IMR-90 (cell line): ENCODE measurements around the gene CSRNP3. TPM values are rescaled to one million over a fixed set of nuclear protein-coding genes. Genes with fewer than 3 reads are reported as not detected.

ENCODE experiments used
- ATAC-seq: fragments of 200-7000 bp; cut with Tn5 transposase; 2 replicates; pipeline ENCODE4 v1.9.1; 2020; ENCODE audit warnings: low read depth, mild to moderate bottlenecking, moderate library complexity
- BruUV-seq: library from RNA; stranded (reverse); fragments of 400-500 nt; replicated peaks from 2 replicates; lab custom pipeline; 2021; lab: Mats Ljungman, UMichigan
- CTCF ChIA-PET: fragments of 300-600 bp; formaldehyde crosslinking; extraction: SDS; loops from one replicate; lab custom pipeline; 2021; ENCODE audit warnings: antibody characterized with exemption; lab: Yijun Ruan, JAX
- POLR2A ChIA-PET: fragments of 300-600 bp; sonication (Branson Sonifier 250); formaldehyde crosslinking; loops from one replicate; lab custom pipeline; 2022; ENCODE audit warnings: antibody characterized with exemption; ENCODE audit not compliant: unreplicated experiment; lab: Charles Lee
- DNase-seq: peaks from one replicate; pipeline ENCODE4 v3.0.0; 2013
- H2AFZ ChIP-seq: replicated peaks from 2 replicates; pipeline ENCODE3; 2013; ENCODE audit warnings: low read length, mild to moderate bottlenecking; ENCODE audit not compliant: poor library complexity
- H2AK5ac ChIP-seq: 2 replicates; pipeline ENCODE4 v1.6.1; 2013; ENCODE audit warnings: low read depth, low read length, inconsistent platforms
- H2AK9ac ChIP-seq: replicated peaks from 2 replicates; pipeline ENCODE3; 2013; ENCODE audit warnings: mild to moderate bottlenecking, low read depth, low read length, moderate library complexity; ENCODE audit not compliant: poor library complexity
- H2BK120ac ChIP-seq: 2 replicates; pipeline ENCODE4 v1.6.1; 2013; ENCODE audit warnings: low read depth, low read length, inconsistent platforms
- H2BK15ac ChIP-seq: 3 replicates; pipeline ENCODE4 v1.6.1; 2013; ENCODE audit warnings: low read depth, low read length, inconsistent platforms
- H2BK20ac ChIP-seq: 2 replicates; pipeline ENCODE4 v1.6.1; 2013; ENCODE audit warnings: low read depth, mild to moderate bottlenecking, inconsistent platforms, low read length, moderate library complexity
- H2BK5ac ChIP-seq: 2 replicates; pipeline ENCODE4 v1.6.1; 2013; ENCODE audit warnings: mild to moderate bottlenecking, low read depth, low read length, inconsistent platforms; ENCODE audit not compliant: poor library complexity, severe bottlenecking
- H3K14ac ChIP-seq: replicated peaks from 2 replicates; pipeline ENCODE4 v1.6.1; 2013; ENCODE audit warnings: low read depth, low read length, inconsistent platforms
- H3K18ac ChIP-seq: 2 replicates; pipeline ENCODE4 v1.6.1; 2013; ENCODE audit warnings: low read depth, low read length, control low read depth
- H3K23ac ChIP-seq: 2 replicates; pipeline ENCODE4 v1.6.1; 2013; ENCODE audit warnings: low read depth, low read length, inconsistent platforms
- H3K27ac ChIP-seq: 2 replicates; pipeline ENCODE4 v1.5.1; 2013; ENCODE audit warnings: mild to moderate bottlenecking, control low read depth, low read length; ENCODE audit not compliant: insufficient read depth
- H3K27me3 ChIP-seq: 2 replicates; pipeline ENCODE4 v1.6.1; 2013; ENCODE audit warnings: low read length; ENCODE audit not compliant: control insufficient read depth, insufficient read depth
- H3K36me3 ChIP-seq: 2 replicates; pipeline ENCODE4 v1.6.1; 2013; ENCODE audit warnings: low read length, mixed read lengths; ENCODE audit not compliant: control insufficient read depth, insufficient read depth
- H3K4ac ChIP-seq: 2 replicates; pipeline ENCODE4 v1.6.1; 2013; ENCODE audit warnings: low read depth, low read length, inconsistent platforms
- H3K4me1 ChIP-seq: 2 replicates; pipeline ENCODE4 v1.6.1; 2013; ENCODE audit warnings: low read length, mixed read lengths; ENCODE audit not compliant: control insufficient read depth, insufficient read depth
- H3K4me2 ChIP-seq: 2 replicates; pipeline ENCODE4 v1.6.1; 2013; ENCODE audit warnings: low read depth, mild to moderate bottlenecking, control low read depth, low read length, moderate library complexity
- H3K4me3 ChIP-seq: 2 replicates; pipeline ENCODE4 v1.5.1; 2013; ENCODE audit warnings: low read depth, mild to moderate bottlenecking, control low read depth, low read length, moderate library complexity; ENCODE audit not compliant: insufficient read depth
- H3K56ac ChIP-seq: 2 replicates; pipeline ENCODE4 v1.6.1; 2013; ENCODE audit warnings: low read length, inconsistent platforms; ENCODE audit not compliant: insufficient read depth; ENCODE audit errors: extremely low read depth
- H3K79me1 ChIP-seq, 2 experiments: 2 replicates each; pipeline ENCODE4 v1.6.1; 2013; ENCODE audit warnings: low read length in 2 of 2, inconsistent platforms in 1 of 2, low read depth in 1 of 2
- H3K9ac ChIP-seq: 2 replicates; pipeline ENCODE4 v1.6.1; 2013; ENCODE audit warnings: low read depth, low read length, control low read depth
- H3K9me1 ChIP-seq: 2 replicates; pipeline ENCODE4 v1.6.1; 2013; ENCODE audit warnings: low read length, inconsistent platforms; ENCODE audit not compliant: insufficient read depth
- H3K9me3 ChIP-seq: 2 replicates; pipeline ENCODE4 v1.6.1; 2013; ENCODE audit warnings: low read length; ENCODE audit not compliant: control insufficient read depth, insufficient read depth
- H4K20me1 ChIP-seq: 2 replicates; pipeline ENCODE4 v1.6.1; 2013; ENCODE audit warnings: low read length, inconsistent platforms; ENCODE audit not compliant: insufficient read depth
- H4K5ac ChIP-seq: 2 replicates; pipeline ENCODE4 v1.6.1; 2013; ENCODE audit warnings: mild to moderate bottlenecking, low read depth, low read length, control low read depth
- H4K8ac ChIP-seq, 2 experiments: 2 replicates each; pipeline ENCODE4 v1.6.1; 2013; ENCODE audit warnings: low read depth in 2 of 2, low read length in 2 of 2, control low read depth in 1 of 2, inconsistent platforms in 1 of 2
- H4K91ac ChIP-seq: 2 replicates; pipeline ENCODE4 v1.6.1; 2013; ENCODE audit warnings: low read depth, low read length, inconsistent platforms; ENCODE audit not compliant: insufficient read depth
- BHLHE40 ChIP-seq: fragments of 150-350 bp; IDR thresholded peaks from 2 replicates; pipeline ENCODE4 v1.6.1; 2016; ENCODE audit warnings: mild to moderate bottlenecking, low read depth, low read length
- CEBPB ChIP-seq: IDR thresholded peaks from 2 replicates; pipeline ENCODE4 v1.6.1; 2012; ENCODE audit warnings: low read depth, low read length, improper control_type of control experiment
- CHD1 ChIP-seq: IDR thresholded peaks from 2 replicates; pipeline ENCODE4 v1.6.1; 2012; ENCODE audit warnings: low read depth, low read length, improper control_type of control experiment
- FOS ChIP-seq: fragments of 150-350 bp; IDR thresholded peaks from 2 replicates; pipeline ENCODE4 v1.6.1; 2016; ENCODE audit warnings: low read depth, low read length
- MAFK ChIP-seq: IDR thresholded peaks from 2 replicates; pipeline ENCODE4 v1.6.1; 2012; ENCODE audit warnings: low read depth, low read length, improper control_type of control experiment
- MAZ ChIP-seq: IDR thresholded peaks from 2 replicates; pipeline ENCODE4 v1.6.1; 2012; ENCODE audit warnings: low read depth, mild to moderate bottlenecking, low read length, improper control_type of control experiment, moderate library complexity, borderline replicate concordance
- MXI1 ChIP-seq: IDR thresholded peaks from 2 replicates; pipeline ENCODE4 v1.6.1; 2012; ENCODE audit warnings: low read depth, mild to moderate bottlenecking, low read length, moderate library complexity, borderline replicate concordance
- NFE2L2 ChIP-seq: fragments of 150-350 bp; IDR thresholded peaks from 2 replicates; pipeline ENCODE4 v1.6.1; 2016; ENCODE audit warnings: low read depth, mild to moderate bottlenecking, low read length
- POLR2A ChIP-seq: IDR thresholded peaks from 2 replicates; pipeline ENCODE4 v1.6.1; 2012; ENCODE audit warnings: mild to moderate bottlenecking, low read depth, low read length
- RAD21 ChIP-seq: IDR thresholded peaks from 2 replicates; pipeline ENCODE4 v1.6.1; 2012; ENCODE audit warnings: low read length, improper control_type of control experiment
- RCOR1 ChIP-seq: IDR thresholded peaks from 2 replicates; pipeline ENCODE4 v1.6.1; 2012; ENCODE audit warnings: mild to moderate bottlenecking, low read length, improper control_type of control experiment; ENCODE audit not compliant: insufficient replicate concordance
- RFX5 ChIP-seq: IDR thresholded peaks from 2 replicates; pipeline ENCODE4 v1.8.0; 2012; ENCODE audit warnings: low read depth, mild to moderate bottlenecking, low read length, moderate library complexity
- SMC3 ChIP-seq: fragments of 150-350 bp; IDR thresholded peaks from 2 replicates; pipeline ENCODE4 v1.6.1; 2016; ENCODE audit warnings: low read depth, mild to moderate bottlenecking, antibody characterized with exemption, low read length, moderate library complexity
- WGBS, 2 experiments: methylation state at CpG; one replicate each; pipeline versions ENCODE4 v1.1.5 to v1.1.7; 2013; ENCODE audit warnings: missing lambda C conversion rate in 2 of 2; ENCODE audit not compliant: insufficient read length in 1 of 2; ENCODE audit errors: extremely low coverage in 2 of 2; 5-methylcytosine and 5-hydroxymethylcytosine counted together
- dilution Hi-C: fragments of 300-500 bp; cut with HindIII; formaldehyde crosslinking; loops from one replicate; pipeline ENCODE4 v1.14.3; 2018; ENCODE audit warnings: low sequenced_read_pairs; ENCODE audit not compliant: unreplicated experiment
- in situ Hi-C: fragments of 300-500 bp; cut with MboI; formaldehyde crosslinking; loops from 3 replicates; pipeline ENCODE4 v1.14.3; 2019; ENCODE audit warnings: low sequenced_read_pairs, inconsistent platforms, mixed read lengths
- intact Hi-C: fragments of 100-400 bp; cut with micrococcal nuclease; formaldehyde crosslinking; loops from 2 replicates; pipeline ENCODE4 v1.10.0; 2022
- polyA plus RNA-seq, 3 experiments: library from polyadenylated mRNA; depleted of rRNA; stranded (reverse); fragments of >200 nt; gene quantifications; 2 replicates each; pipeline ENCODE4 v1.2.3, GENCODE V29; 2012; ENCODE audit warnings: low replicate concordance in 1 of 3
- total RNA-seq: library from RNA; depleted of rRNA; stranded (reverse); fragments of >200 nt; gene quantifications from 2 replicates; pipeline ENCODE4 v1.2.3, GENCODE V29; 2012
- TF ChIP-seq, protein P1 (sequence below): conservative IDR thresholded peaks from 2 replicates; pipeline ENCODE4 v1.5.1; 2012; ENCODE audit warnings: mild to moderate bottlenecking, low read depth, low read length, improper control_type of control experiment
- TF ChIP-seq, protein P2 (sequence below): fragments of 150-350 bp; IDR thresholded peaks from 2 replicates; pipeline ENCODE4 v1.6.1; 2016; ENCODE audit warnings: low read depth, mild to moderate bottlenecking, low read length, moderate library complexity, borderline replicate concordance
- TF ChIP-seq, protein P3 (sequence below): fragments of 150-350 bp; IDR thresholded peaks from 2 replicates; pipeline ENCODE4 v1.6.1; 2017; ENCODE audit warnings: mild to moderate bottlenecking, antibody characterized with exemption, low read length, low read depth

The CSRNP3 gene
- total and polyA plus RNA-seq, 2 of the 4 experiments (the other 2 are of a cell fraction), result 0.21 to 0.72 TPM

DNA sequence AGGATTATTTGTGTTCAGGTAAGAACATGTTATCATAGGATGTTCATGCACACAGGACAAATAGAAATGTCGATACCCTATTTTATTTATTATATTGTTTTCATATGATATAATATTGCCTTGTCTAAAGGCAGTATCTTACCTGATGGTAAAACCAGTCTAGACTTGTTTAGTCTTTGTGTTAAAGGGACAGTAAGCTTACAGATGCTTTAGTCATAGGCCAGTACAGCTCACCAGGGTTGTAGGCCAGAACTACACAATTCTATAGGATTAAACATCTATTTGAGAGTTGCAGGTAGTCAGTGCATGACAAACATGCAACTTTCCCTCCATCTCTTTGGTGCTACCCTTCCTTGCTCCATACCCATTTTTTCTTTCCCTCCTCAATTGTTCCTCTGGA is 166.0 kb downstream of the CSRNP3 start:
- H4K5ac ChIP-seq, result no peak overlapping the region
- H2AFZ ChIP-seq, result no peak overlapping the region
- no peak overlapping the region for H3K4me2 ChIP-seq
- no peaks in the 10 kb centered on the region for H3K36me3 ChIP-seq
- CTCF ChIA-PET, result no interaction called here
- DNase-seq, result no peak
- H3K56ac ChIP-seq, result no peak overlapping the region
- no peak overlapping the region for H2BK20ac ChIP-seq
- H2AK5ac ChIP-seq, result no peak overlapping the region
- H4K8ac ChIP-seq, result no peak overlapping the region
- H3K9me1 ChIP-seq, result no peaks in the 10 kb centered on the region
- intact Hi-C loops (no loop called here), in situ Hi-C loops (no loop called here), dilution Hi-C loops (no loop called here)
- no peak for ATAC-seq
- no peak overlapping the region for H3K18ac ChIP-seq
- TF ChIP-seq BHLHE40 (no peak), CHD1 (no peak), RCOR1 (no peak), POLR2A (no peak), RFX5 (no peak), MAZ (no peak), RAD21 (no peak), FOS (no peak), SMC3 (no peak), MAFK (no peak), MXI1 (no peak), CEBPB (no peak), NFE2L2 (no peak)
- TF ChIP-seq, protein P1, sequence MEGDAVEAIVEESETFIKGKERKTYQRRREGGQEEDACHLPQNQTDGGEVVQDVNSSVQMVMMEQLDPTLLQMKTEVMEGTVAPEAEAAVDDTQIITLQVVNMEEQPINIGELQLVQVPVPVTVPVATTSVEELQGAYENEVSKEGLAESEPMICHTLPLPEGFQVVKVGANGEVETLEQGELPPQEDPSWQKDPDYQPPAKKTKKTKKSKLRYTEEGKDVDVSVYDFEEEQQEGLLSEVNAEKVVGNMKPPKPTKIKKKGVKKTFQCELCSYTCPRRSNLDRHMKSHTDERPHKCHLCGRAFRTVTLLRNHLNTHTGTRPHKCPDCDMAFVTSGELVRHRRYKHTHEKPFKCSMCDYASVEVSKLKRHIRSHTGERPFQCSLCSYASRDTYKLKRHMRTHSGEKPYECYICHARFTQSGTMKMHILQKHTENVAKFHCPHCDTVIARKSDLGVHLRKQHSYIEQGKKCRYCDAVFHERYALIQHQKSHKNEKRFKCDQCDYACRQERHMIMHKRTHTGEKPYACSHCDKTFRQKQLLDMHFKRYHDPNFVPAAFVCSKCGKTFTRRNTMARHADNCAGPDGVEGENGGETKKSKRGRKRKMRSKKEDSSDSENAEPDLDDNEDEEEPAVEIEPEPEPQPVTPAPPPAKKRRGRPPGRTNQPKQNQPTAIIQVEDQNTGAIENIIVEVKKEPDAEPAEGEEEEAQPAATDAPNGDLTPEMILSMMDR, result no peak
- TF ChIP-seq, protein P2, sequence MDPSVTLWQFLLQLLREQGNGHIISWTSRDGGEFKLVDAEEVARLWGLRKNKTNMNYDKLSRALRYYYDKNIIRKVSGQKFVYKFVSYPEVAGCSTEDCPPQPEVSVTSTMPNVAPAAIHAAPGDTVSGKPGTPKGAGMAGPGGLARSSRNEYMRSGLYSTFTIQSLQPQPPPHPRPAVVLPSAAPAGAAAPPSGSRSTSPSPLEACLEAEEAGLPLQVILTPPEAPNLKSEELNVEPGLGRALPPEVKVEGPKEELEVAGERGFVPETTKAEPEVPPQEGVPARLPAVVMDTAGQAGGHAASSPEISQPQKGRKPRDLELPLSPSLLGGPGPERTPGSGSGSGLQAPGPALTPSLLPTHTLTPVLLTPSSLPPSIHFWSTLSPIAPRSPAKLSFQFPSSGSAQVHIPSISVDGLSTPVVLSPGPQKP, result no peak
- TF ChIP-seq, protein P3, sequence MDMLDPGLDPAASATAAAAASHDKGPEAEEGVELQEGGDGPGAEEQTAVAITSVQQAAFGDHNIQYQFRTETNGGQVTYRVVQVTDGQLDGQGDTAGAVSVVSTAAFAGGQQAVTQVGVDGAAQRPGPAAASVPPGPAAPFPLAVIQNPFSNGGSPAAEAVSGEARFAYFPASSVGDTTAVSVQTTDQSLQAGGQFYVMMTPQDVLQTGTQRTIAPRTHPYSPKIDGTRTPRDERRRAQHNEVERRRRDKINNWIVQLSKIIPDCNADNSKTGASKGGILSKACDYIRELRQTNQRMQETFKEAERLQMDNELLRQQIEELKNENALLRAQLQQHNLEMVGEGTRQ, result no peak
- H2BK120ac ChIP-seq, result no peak overlapping the region
- no peaks in the 10 kb centered on the region for H3K79me1 ChIP-seq
- H3K27me3 ChIP-seq, result no peaks in the 10 kb centered on the region; the same call in 1 of the 2 replicates
- H2AK9ac ChIP-seq, result no peak overlapping the region
- H3K4me3 ChIP-seq, result no peak overlapping the region
- H3K4me1 ChIP-seq, result no peaks in the 10 kb centered on the region
- no peak overlapping the region for H2BK15ac ChIP-seq
- H3K9ac ChIP-seq, result no peak overlapping the region
- H3K9me3 ChIP-seq, result no peaks in the 10 kb centered on the region
- no peak overlapping the region for H3K27ac ChIP-seq
- no CpG with 5 or more reads among the region's 1 CpG for WGBS, 2 experiments
- no peak overlapping the region for H3K14ac ChIP-seq
- H4K91ac ChIP-seq, result no peak overlapping the region
- H4K20me1 ChIP-seq, result no peaks in the 10 kb centered on the region
- no peak overlapping the region for H3K4ac ChIP-seq
- POLR2A ChIA-PET, result no interaction called here
- BruUV-seq, result no TSS peak
- no peak overlapping the region for H2BK5ac ChIP-seq
- no peak overlapping the region for H3K23ac ChIP-seq
